Kidney tubule cell (primary cell): ENCODE measurements around the gene WIF1.
A peak's percentile ranks its signal among the peaks of the same experiment; 100 is the strongest.

Experiments
- DNase-seq: peaks from one replicate; pipeline ENCODE4 v3.0.0-alpha.2; 2018; ENCODE audit warnings: low spot score

Gene WIF1

GRCh38 chr12:65022960-65023359 is 98.1 kb downstream of the WIF1 start:
- DNase-seq = no peak

- no peak for DNase-seq
Observed at GRCh38 chr12:65022421-65022820, 98.7 kb downstream of the WIF1 start.

- no peak for DNase-seq
Observed at GRCh38 chr12:65019696-65020234, 101.3 kb downstream of the WIF1 start.

GRCh38 chr12:65016881-65017650 is 104.0 kb downstream of the WIF1 start:
- DNase-seq = no peak

- no peak for DNase-seq
Observed at GRCh38 chr12:65015850-65016249, 105.3 kb downstream of the WIF1 start.

GRCh38 chr12:65014504-65015271 is 106.4 kb downstream of the WIF1 start:
- no peak for DNase-seq

GRCh38 chr12:65010437-65010836 is 110.7 kb downstream of the WIF1 start:
- DNase-seq = no peak

GRCh38 chr12:65005716-65006115 is 115.4 kb downstream of the WIF1 start:
- no peak for DNase-seq

- DNase-seq = peak; percentile 72
Observed at GRCh38 chr12:65004270-65004669, 116.8 kb downstream of the WIF1 start.
